ENCODE measurements around the gene MC4R. TPM values are rescaled to one million over a fixed set of nuclear protein-coding genes. Genes with fewer than 3 reads are reported as not detected.
A peak's percentile ranks its signal among the peaks of the same experiment; 100 is the strongest.
"Not testable (repeated sequence)": the region's sequence is repeated elsewhere in the genome, so short reads cannot be mapped to it uniquely, and the experiment has no call there.

MC4R gene
- total RNA-seq, result not detected in 2 replicates
- long read RNA-seq, result 0 reads

DNA sequence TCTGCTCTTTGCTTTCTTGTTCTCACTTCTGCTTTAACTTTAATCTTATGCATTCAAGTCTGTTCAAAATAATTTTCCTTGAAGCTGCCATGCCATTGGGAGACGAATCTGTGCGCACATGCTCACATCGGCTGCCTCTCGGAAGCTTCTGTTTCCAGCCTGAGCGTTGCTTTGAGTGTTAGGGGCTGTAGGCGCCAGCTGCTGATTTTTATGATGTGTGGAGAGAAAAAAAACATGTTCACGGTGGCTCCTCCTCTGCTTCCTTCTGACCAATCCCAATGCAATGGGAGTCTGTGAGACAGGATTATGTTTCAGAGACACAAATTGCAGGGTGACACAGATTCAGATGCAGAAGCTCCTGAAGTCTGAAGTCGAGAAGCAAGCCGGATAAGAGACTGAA, at the start of gene MC4R:
MC4R (minus strand) TSS at position 180 of the 400 bp plus-strand sequence. CDS start 426 bp downstream, outside the sequence.
- Mint-ChIP-seq H3K27me3 (peaks cover 8% of the 10 kb centered on the region), H3K36me3 (ENCODE audit: insufficient read depth) (no peaks in the 10 kb centered on the region), H3K4me3 (ENCODE audit: low read depth) (peak within 1 kb of the TSS; percentile 60), H3K4me1 (ENCODE audit: low read depth) (peaks cover 5% of the 10 kb centered on the region), H3K9me3 (ENCODE audit: low read depth) (peaks cover 5% of the 10 kb centered on the region), H3K27ac (no peak within 1 kb of the TSS)
- DNase-seq (ENCODE audit: low spot score, unreplicated experiment), result no peak
- TF ChIP-seq, protein P1, sequence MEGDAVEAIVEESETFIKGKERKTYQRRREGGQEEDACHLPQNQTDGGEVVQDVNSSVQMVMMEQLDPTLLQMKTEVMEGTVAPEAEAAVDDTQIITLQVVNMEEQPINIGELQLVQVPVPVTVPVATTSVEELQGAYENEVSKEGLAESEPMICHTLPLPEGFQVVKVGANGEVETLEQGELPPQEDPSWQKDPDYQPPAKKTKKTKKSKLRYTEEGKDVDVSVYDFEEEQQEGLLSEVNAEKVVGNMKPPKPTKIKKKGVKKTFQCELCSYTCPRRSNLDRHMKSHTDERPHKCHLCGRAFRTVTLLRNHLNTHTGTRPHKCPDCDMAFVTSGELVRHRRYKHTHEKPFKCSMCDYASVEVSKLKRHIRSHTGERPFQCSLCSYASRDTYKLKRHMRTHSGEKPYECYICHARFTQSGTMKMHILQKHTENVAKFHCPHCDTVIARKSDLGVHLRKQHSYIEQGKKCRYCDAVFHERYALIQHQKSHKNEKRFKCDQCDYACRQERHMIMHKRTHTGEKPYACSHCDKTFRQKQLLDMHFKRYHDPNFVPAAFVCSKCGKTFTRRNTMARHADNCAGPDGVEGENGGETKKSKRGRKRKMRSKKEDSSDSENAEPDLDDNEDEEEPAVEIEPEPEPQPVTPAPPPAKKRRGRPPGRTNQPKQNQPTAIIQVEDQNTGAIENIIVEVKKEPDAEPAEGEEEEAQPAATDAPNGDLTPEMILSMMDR (IDR thresholded peaks at IDR 0.05; ENCODE audit: unreplicated experiment), result no peak

DNA sequence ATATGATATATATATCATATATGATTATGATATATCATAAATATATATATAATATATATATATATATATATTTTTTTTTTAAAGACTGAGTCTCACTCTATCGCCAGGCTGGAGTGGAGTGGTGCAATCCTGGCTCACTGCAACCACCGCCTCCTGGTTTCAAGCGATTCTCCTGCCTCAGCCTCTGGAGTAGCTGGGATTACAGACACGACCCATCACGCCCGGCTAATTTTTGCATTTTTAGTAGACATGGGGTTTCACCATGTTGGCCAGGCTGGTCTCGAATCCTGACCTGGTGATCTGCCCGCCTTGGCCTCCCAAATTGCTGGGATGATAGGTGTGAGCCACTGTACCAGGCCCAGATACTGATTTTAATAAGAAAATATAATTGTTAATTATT, 49.7 kb upstream of the MC4R start:
- H3K4me1 Mint-ChIP-seq (ENCODE audit: low read depth); H3K4me3 Mint-ChIP-seq (ENCODE audit: low read depth); H3K36me3 Mint-ChIP-seq (ENCODE audit: insufficient read depth); DNase-seq (ENCODE audit: low spot score, unreplicated experiment); H3K27ac Mint-ChIP-seq; H3K9me3 Mint-ChIP-seq (ENCODE audit: low read depth); H3K27me3 Mint-ChIP-seq: not testable (repeated sequence)

DNA sequence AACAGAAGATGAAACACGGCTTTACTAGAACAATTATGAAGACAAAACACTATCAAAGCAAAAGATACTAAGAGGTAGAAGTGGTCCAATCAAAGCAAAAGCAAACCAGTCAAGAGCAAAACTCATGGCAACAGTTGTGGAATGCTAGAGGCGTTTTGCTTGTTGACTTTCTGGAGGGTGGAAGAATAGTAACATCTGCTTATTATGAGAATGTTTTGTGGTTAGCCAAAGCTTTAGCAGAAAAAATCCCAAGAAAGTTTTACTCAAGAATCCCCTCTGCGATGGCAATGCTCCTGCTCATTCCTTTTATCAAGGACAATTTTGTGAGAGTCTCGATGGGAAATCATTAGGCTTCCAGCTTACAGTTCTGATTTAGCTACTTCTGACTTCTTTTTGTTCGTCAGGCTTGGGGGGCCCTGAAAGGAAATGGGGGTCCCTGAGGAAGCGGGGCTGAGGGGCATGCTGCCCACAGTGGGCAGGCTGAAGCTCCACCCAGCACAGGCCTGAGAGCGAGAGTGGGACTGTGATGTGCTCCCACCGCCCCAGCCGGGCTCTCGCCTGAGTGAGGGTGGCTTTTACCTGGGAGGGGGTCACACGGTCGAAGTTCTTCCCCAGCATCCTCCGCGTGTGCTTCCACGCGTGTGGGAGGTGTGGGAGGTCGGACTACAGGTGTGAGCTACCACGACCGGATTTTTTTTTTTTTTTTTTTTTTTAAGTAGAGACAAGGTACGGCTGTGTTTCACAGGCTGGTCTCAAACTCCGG, 49.0 kb upstream of the MC4R start:
- H3K27ac Mint-ChIP-seq, result no peak overlapping the region
- H3K4me3 Mint-ChIP-seq (ENCODE audit: low read depth), result no peak overlapping the region
- TF ChIP-seq, protein P1 (IDR thresholded peaks at IDR 0.05; ENCODE audit: unreplicated experiment), result no peak
- no peak for DNase-seq (ENCODE audit: low spot score, unreplicated experiment)
- H3K36me3 Mint-ChIP-seq (ENCODE audit: insufficient read depth), result no peaks in the 10 kb centered on the region
- no peaks in the 10 kb centered on the region for H3K27me3 Mint-ChIP-seq
- H3K4me1 Mint-ChIP-seq (ENCODE audit: low read depth), result no peaks in the 10 kb centered on the region
- H3K9me3 Mint-ChIP-seq (ENCODE audit: low read depth), result no peaks in the 10 kb centered on the region

DNA sequence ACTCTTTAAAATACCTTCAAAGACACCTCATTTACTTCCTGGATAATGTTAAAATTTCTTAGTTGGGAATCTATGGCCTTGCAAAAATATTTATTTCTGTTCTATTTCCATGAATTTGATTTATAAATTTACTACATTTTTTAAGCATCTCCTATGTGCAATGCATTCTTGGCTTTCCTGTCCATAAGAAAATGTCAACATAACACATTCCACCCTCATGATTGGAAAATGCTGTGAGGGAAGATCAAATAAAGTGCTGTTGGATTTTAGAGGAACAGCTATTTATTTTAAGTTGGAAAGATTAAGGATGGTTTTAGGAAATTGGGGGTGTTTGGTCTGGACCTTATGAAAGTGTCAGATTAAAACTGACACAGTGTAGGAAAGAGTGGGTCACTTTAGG, 45.4 kb upstream of the MC4R start:
- Mint-ChIP-seq H3K27ac (no peak overlapping the region), H3K4me3 (ENCODE audit: low read depth) (no peak overlapping the region), H3K4me1 (ENCODE audit: low read depth) (no peaks in the 10 kb centered on the region), H3K27me3 (no peaks in the 10 kb centered on the region), H3K36me3 (ENCODE audit: insufficient read depth) (no peaks in the 10 kb centered on the region), H3K9me3 (ENCODE audit: low read depth) (no peaks in the 10 kb centered on the region)
- DNase-seq (ENCODE audit: low spot score, unreplicated experiment), result no peak
- TF ChIP-seq, protein P1 (IDR thresholded peaks at IDR 0.05; ENCODE audit: unreplicated experiment), result no peak

DNA sequence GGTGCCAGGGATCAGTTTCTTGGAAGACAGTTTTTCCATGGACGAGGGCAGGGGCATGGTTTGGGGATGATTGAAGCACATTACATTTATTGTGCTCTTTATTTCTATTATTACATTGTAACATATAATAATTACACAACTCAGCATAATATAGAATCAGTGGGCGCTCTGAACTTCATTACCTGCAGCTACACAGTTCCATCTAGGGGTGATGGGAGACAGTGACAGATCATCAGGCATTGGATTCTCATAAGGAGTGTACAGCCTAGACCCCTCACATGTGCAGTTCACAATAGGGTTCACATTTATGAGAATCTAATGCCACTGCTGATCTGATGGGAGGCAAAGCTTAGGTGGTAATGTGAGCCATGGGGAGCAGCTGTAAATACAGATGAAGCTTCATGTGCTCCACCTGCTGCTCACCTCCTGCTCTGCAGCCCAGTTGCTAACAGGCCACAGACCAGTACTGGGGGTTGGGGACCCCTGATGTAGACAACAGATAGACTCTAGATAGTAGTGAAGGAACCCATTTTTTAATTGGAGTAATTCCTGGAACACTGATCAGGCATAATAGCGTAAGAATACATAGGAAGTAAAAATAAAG, 41.5 kb upstream of the MC4R start:
- no peak for DNase-seq (ENCODE audit: low spot score, unreplicated experiment)
- Mint-ChIP-seq H3K27ac (no peak overlapping the region), H3K4me3 (ENCODE audit: low read depth) (no peak overlapping the region), H3K9me3 (ENCODE audit: low read depth) (no peaks in the 10 kb centered on the region), H3K27me3 (no peaks in the 10 kb centered on the region), H3K36me3 (ENCODE audit: insufficient read depth) (no peaks in the 10 kb centered on the region), H3K4me1 (ENCODE audit: low read depth) (no peaks in the 10 kb centered on the region)
- TF ChIP-seq, protein P1 (IDR thresholded peaks at IDR 0.05; ENCODE audit: unreplicated experiment), result peak; percentile 53

DNA sequence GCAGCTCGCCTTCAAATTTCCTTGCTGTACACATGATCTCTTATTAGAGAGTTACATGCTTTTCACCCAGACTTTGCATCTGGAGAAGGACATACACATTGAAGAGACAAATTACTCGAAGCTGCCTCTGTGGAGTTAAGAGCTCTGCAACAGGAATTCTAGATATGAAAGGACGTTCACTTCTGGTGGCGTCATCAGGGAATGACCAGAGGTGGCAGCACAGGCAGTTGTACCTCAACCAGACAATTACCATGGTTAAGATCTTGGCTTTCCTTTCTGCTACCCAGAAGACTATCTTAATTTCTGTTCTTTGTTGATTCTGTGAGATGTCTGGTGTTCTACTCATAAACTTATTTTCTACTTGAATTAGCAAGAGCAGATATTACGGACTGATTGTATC, 39.1 kb upstream of the MC4R start:
- no peak overlapping the region for H3K27ac Mint-ChIP-seq
- TF ChIP-seq, protein P1 (IDR thresholded peaks at IDR 0.05; ENCODE audit: unreplicated experiment), result peak; percentile 25
- H3K4me1 Mint-ChIP-seq (ENCODE audit: low read depth), result no peaks in the 10 kb centered on the region
- DNase-seq (ENCODE audit: low spot score, unreplicated experiment), result no peak
- H3K36me3 Mint-ChIP-seq (ENCODE audit: insufficient read depth), result no peaks in the 10 kb centered on the region
- no peak overlapping the region for H3K4me3 Mint-ChIP-seq (ENCODE audit: low read depth)
- no peaks in the 10 kb centered on the region for H3K27me3 Mint-ChIP-seq
- H3K9me3 Mint-ChIP-seq (ENCODE audit: low read depth), result no peaks in the 10 kb centered on the region

All from progenitor cell of endocrine pancreas (in vitro differentiated cells).